Measurements from ENCODE around the gene RNF39.
A peak's percentile ranks its signal among the peaks of the same experiment; 100 is the strongest.
"Not testable (repeated sequence)": the region's sequence is repeated elsewhere in the genome, so short reads cannot be mapped to it uniquely, and the experiment has no call there.

The RNF39 gene

DNA sequence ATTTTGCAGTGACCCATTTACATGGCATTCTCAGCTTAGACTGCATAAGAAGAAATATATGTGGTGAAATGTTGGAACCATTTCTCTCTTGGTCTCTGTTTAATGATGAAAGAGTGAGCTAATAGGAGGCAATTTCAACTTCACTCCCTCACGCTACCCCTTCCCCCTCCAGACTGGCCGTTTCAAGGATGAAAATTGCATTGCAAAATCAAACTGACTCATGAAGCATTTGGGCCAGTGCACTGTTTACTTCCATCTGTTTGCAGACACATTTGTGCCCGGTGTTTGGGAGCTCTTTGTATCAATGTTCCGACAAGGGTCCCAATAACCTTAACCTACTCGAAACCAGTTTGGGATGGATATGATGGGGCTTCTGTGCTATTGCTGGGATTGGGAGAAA, 42.1 kb downstream of the RNF39 start:
- not testable (repeated sequence) for H3K4me1 ChIP-seq (ENCODE audit: control insufficient read depth, insufficient read depth, low read length, unreplicated experiment); H3K79me2 ChIP-seq (ENCODE audit: control insufficient read depth, insufficient read depth, low read length, unreplicated experiment); H2AFZ ChIP-seq (ENCODE audit: low read length, unreplicated experiment); H3K4me3 ChIP-seq (ENCODE audit: low read depth, low read length); H3K27me3 ChIP-seq (ENCODE audit: insufficient read depth, low read length); H3K36me3 ChIP-seq (ENCODE audit: insufficient read depth, low read length)
- 0 out of 2 replicates have a peak overlapping the region, but pooled peaks have one; percentile 2 for H3K27ac ChIP-seq (ENCODE audit: low read depth, low read length)

GRCh38 chr6:30031381-30031780, 44.2 kb downstream of the RNF39 start:
- Histone ChIP-seq H3K27me3 (ENCODE audit: insufficient read depth, low read length) (no peaks in the 10 kb centered on the region), H3K36me3 (ENCODE audit: insufficient read depth, low read length) (no peaks in the 10 kb centered on the region), H3K4me1 (ENCODE audit: control insufficient read depth, insufficient read depth, low read length, unreplicated experiment) (no peaks in the 10 kb centered on the region), H3K27ac (ENCODE audit: low read depth, low read length) (no peak overlapping the region), H3K79me2 (ENCODE audit: control insufficient read depth, insufficient read depth, low read length, unreplicated experiment) (no peaks in the 10 kb centered on the region), H2AFZ (ENCODE audit: low read length, unreplicated experiment) (no peak overlapping the region), H3K4me3 (ENCODE audit: low read depth, low read length) (no peak overlapping the region)

DNA sequence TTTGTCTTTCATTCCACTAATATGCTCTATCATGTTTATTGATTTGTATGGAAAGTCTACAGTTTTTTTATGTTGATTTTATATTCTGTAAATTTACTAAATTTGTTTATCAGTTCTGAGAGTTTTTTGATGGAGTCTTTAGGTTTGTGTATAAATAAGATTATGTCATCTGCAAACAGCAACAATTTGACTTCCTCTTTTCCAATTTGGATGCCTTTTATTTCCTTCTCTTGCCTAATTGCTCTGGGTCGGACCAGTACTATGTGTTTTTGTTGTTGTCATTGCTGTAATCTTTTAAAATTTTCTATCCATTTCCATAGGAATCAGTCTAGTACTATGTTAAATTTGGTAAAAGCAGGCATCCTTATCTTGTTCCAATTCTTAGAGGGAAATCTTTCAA, 46.0 kb downstream of the RNF39 start:
- no peak overlapping the region for H3K4me3 ChIP-seq (ENCODE audit: low read depth, low read length)
- no peaks in the 10 kb centered on the region for H3K79me2 ChIP-seq (ENCODE audit: control insufficient read depth, insufficient read depth, low read length, unreplicated experiment)
- H3K27ac ChIP-seq (ENCODE audit: low read depth, low read length), result no peak overlapping the region
- no peaks in the 10 kb centered on the region for H3K36me3 ChIP-seq (ENCODE audit: insufficient read depth, low read length)
- H3K4me1 ChIP-seq (ENCODE audit: control insufficient read depth, insufficient read depth, low read length, unreplicated experiment), result no peaks in the 10 kb centered on the region
- no peaks in the 10 kb centered on the region for H3K27me3 ChIP-seq (ENCODE audit: insufficient read depth, low read length)
- no peak overlapping the region for H2AFZ ChIP-seq (ENCODE audit: low read length, unreplicated experiment)

GRCh38 chr6:30025186-30025585, 50.4 kb downstream of the RNF39 start:
- Histone ChIP-seq H3K4me1 (ENCODE audit: control insufficient read depth, insufficient read depth, low read length, unreplicated experiment) (no peaks in the 10 kb centered on the region), H3K36me3 (ENCODE audit: insufficient read depth, low read length) (no peaks in the 10 kb centered on the region), H3K27ac (ENCODE audit: low read depth, low read length) (no peak overlapping the region), H3K27me3 (ENCODE audit: insufficient read depth, low read length) (no peaks in the 10 kb centered on the region), H2AFZ (ENCODE audit: low read length, unreplicated experiment) (no peak overlapping the region), H3K4me3 (ENCODE audit: low read depth, low read length) (no peak overlapping the region), H3K79me2 (ENCODE audit: control insufficient read depth, insufficient read depth, low read length, unreplicated experiment) (no peaks in the 10 kb centered on the region)

DNA sequence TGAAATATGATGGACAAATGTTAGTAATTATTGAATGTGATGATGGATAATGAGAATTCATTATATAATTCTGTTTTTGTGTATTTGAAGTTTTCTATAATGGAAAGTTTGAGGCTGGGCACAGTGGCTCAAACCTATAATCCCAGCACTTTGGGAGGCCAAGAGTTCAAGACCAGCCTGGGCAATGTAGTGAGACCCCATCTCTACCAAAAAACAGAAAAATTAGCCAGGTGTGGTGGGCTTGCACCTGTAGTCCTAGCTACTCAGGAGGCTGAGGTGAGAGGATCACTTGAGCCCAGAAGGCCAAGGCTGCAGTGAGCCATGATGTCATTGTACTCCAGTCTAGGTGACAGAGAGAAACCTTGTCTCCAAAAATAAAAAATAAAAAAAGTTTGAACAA, 52.9 kb downstream of the RNF39 start:
- not testable (repeated sequence) for H3K4me3 ChIP-seq (ENCODE audit: low read depth, low read length); H3K4me1 ChIP-seq (ENCODE audit: control insufficient read depth, insufficient read depth, low read length, unreplicated experiment); H3K27me3 ChIP-seq (ENCODE audit: insufficient read depth, low read length); H3K79me2 ChIP-seq (ENCODE audit: control insufficient read depth, insufficient read depth, low read length, unreplicated experiment); H3K36me3 ChIP-seq (ENCODE audit: insufficient read depth, low read length); H2AFZ ChIP-seq (ENCODE audit: low read length, unreplicated experiment); H3K27ac ChIP-seq (ENCODE audit: low read depth, low read length)

DNA sequence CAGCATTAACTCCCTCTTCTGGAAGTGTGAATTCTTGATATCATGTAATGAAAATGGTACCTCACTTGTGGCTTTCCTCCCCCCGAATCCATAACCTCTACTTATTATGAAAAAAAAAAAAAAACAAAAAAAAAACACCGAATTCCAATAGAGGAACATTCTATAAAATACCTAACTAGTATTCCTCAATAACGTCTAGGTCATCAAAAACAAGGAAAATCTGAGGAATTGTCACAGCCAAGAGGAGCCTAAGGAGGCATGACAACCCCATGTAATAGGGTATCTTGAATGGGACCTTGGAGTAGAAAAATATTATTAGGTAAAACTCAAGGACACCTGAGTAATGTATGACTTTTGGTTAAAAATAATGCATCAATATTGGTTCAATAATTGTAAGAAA, 53.4 kb downstream of the RNF39 start:
- Histone ChIP-seq H3K27me3 (ENCODE audit: insufficient read depth, low read length) (no peaks in the 10 kb centered on the region), H3K79me2 (ENCODE audit: control insufficient read depth, insufficient read depth, low read length, unreplicated experiment) (no peaks in the 10 kb centered on the region), H3K4me3 (ENCODE audit: low read depth, low read length) (no peak overlapping the region), H2AFZ (ENCODE audit: low read length, unreplicated experiment) (no peak overlapping the region), H3K27ac (ENCODE audit: low read depth, low read length) (no peak overlapping the region), H3K36me3 (ENCODE audit: insufficient read depth, low read length) (no peaks in the 10 kb centered on the region), H3K4me1 (ENCODE audit: control insufficient read depth, insufficient read depth, low read length, unreplicated experiment) (no peaks in the 10 kb centered on the region)

DNA sequence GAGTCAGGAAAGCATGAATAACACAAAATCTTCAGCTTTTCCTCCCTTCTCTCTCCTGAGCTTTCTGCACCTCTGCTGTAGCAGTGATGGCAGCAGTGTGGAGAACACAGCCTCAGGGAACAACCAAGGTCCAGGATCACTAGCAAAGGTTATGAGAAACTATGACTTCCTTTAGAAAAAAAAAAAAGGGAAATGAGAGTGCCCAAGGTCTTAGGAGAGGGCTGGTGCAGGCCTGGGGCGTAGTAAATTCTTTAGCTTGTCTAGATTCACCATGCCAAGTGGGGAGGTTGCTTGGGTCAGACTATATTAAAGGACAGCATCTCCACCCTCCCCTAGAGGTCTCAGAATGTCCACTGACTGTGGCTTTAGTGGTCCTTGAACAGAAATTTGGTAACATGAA, 54.9 kb downstream of the RNF39 start:
- Histone ChIP-seq H3K36me3 (ENCODE audit: insufficient read depth, low read length) (no peaks in the 10 kb centered on the region), H3K4me3 (ENCODE audit: low read depth, low read length) (no peak overlapping the region), H2AFZ (ENCODE audit: low read length, unreplicated experiment) (no peak overlapping the region), H3K79me2 (ENCODE audit: control insufficient read depth, insufficient read depth, low read length, unreplicated experiment) (no peaks in the 10 kb centered on the region), H3K27ac (ENCODE audit: low read depth, low read length) (no peak overlapping the region), H3K27me3 (ENCODE audit: insufficient read depth, low read length) (no peaks in the 10 kb centered on the region), H3K4me1 (ENCODE audit: control insufficient read depth, insufficient read depth, low read length, unreplicated experiment) (no peaks in the 10 kb centered on the region)

Data from ACC112 (cell line).